ENCODE data around the gene CDK7. TPM values are rescaled to one million over a fixed set of nuclear protein-coding genes. Genes with fewer than 3 reads are reported as not detected.
A peak's percentile ranks its signal among the peaks of the same experiment; 100 is the strongest.

The CDK7 gene
- total and polyA plus RNA-seq, 12 donors: 10.5 to 17.9 (median 13.7) TPM

DNA sequence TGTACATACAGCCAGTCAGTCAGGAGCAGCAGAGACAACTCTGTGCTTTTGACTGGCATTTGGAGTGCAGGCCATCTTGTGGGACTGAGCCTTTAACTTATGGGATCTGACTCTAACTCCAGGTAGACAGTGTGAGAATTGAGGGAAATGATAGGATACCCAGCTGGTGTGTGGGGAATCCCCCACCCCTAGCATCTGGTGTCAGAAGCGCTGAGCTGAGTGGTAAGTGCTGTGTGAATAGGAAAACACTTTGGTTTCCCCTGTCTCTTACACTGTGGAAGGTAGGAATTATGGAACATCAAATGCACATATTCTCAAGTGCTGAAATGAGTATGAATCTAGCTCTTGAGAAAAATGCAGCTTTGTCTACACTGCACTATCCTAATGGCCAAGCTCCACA lies 54.0 kb downstream of the CDK7 start:
- no peak for DNase-seq
- no peaks in the 10 kb centered on the region for H3K9me3 ChIP-seq
- H3K4me1 ChIP-seq: no peaks in the 10 kb centered on the region
- H3K27ac ChIP-seq: no peak overlapping the region
- intact Hi-C loops (cut with DNase I): no loop called here
- WGBS, 2 donors: 63 to 80% methylated on average over 1 of the region's 1 CpG
- TF ChIP-seq, protein P1, sequence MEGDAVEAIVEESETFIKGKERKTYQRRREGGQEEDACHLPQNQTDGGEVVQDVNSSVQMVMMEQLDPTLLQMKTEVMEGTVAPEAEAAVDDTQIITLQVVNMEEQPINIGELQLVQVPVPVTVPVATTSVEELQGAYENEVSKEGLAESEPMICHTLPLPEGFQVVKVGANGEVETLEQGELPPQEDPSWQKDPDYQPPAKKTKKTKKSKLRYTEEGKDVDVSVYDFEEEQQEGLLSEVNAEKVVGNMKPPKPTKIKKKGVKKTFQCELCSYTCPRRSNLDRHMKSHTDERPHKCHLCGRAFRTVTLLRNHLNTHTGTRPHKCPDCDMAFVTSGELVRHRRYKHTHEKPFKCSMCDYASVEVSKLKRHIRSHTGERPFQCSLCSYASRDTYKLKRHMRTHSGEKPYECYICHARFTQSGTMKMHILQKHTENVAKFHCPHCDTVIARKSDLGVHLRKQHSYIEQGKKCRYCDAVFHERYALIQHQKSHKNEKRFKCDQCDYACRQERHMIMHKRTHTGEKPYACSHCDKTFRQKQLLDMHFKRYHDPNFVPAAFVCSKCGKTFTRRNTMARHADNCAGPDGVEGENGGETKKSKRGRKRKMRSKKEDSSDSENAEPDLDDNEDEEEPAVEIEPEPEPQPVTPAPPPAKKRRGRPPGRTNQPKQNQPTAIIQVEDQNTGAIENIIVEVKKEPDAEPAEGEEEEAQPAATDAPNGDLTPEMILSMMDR (IDR thresholded peaks at IDR 0.05): no peak
- no peak overlapping the region for H3K4me3 ChIP-seq
- no peak for ATAC-seq
- peaks cover 0 to 48% (median 5%) of the 10 kb centered on the region in 9 donors for H3K36me3 ChIP-seq
- no peaks in the 10 kb centered on the region for H3K27me3 ChIP-seq

DNA sequence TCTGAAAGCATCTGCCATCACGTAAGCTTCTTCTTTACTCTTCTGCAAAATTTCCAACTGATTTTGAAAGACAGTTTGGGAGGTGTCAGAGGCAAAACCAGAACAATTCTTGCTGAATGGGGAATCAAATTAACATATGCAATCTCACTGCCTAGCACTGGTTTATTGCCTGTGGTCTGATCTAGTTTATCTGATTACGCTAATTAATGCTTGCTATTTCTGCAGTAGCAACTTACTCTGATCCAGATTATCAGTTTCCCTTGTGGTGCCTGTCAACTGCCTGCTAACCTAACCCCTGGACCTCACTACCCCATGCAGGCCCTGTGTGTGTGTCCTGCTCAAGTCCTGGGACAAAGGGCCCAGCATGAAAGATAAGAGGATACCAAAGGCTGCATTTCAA lies 57.6 kb downstream of the CDK7 start:
- WGBS, 2 donors: 95 to 96% methylated on average over 2 of the region's 2 CpGs
- TF ChIP-seq, protein P1 (IDR thresholded peaks at IDR 0.05): no peak

DNA sequence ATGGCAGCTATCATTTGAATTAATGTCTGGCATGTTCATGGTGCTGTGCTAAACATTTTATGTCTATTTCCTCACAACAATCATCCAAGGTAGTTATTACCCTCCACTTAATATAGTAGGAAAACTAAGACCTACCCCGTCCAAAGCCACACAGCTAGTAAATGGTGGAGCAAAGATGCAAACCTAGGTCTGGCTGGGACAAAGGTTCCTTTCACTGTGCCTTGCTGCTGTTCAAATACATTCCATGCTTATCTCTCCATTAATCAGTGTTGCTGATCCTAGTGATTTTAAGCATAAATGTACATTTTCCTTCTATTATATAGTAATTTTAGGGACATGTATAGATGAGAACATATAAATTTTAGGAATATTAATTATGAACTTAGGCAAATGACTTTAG lies 59.2 kb downstream of the CDK7 start:
- TF ChIP-seq, protein P1 (IDR thresholded peaks at IDR 0.05): no peak
- H3K4me3 ChIP-seq: no peak overlapping the region
- WGBS, 2 donors: 37 to 97% methylated on average over 1 of the region's 1 CpG
- no peak for DNase-seq
- H3K27me3 ChIP-seq: no peaks in the 10 kb centered on the region
- ATAC-seq: no peak
- peaks cover 0 to 38% (median 4%) of the 10 kb centered on the region in 9 donors for H3K36me3 ChIP-seq
- intact Hi-C loops (cut with DNase I): no loop called here
- H3K27ac ChIP-seq: no peak overlapping the region
- H3K9me3 ChIP-seq: no peaks in the 10 kb centered on the region
- H3K4me1 ChIP-seq: peaks cover 0 to 9% (median 0%) of the 10 kb centered on the region in 9 donors

More for the DNA sequence above, 57.6 kb downstream of the CDK7 start:
- Histone ChIP-seq H3K27ac (no peak overlapping the region), H3K27me3 (no peaks in the 10 kb centered on the region), H3K4me3 (no peak overlapping the region), H3K9me3 (no peaks in the 10 kb centered on the region), H3K36me3 (peaks cover 0 to 36% (median 4%) of the 10 kb centered on the region in 9 donors), H3K4me1 (peaks cover 0 to 9% (median 0%) of the 10 kb centered on the region in 9 donors)
- intact Hi-C loops (cut with DNase I): no loop called here
- no peak for ATAC-seq
- no peak for DNase-seq

DNA sequence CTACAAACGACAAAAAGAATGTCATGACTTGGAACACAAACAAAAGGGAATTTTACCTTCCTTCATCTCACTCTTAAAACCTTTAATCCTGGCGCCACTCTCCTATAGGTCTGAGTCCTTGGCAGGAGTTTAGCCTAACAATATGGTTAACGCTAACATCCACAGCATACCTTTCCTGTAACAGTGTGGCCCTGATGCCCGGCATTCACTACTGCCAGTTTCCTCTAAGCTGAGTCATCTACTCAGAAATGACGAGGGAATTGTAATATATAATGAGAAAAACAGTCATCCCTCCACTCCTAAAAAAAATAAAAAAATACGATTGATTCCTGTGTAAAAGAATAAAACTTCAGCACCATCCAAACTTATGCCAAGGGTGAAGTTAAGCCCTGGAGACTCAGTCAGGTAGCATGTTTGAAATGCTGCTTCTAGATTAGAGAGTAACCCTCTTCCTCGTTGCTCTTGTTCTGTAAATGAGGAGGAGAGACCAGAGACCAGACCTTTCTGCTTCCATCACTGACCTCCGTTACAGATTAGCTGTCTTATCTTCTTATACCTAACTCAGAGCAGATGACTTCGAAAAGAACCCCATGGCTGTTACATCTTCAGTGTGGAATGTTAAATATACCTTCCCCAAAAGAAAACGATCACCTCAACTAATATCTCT lies 60.5 kb downstream of the CDK7 start:
- Histone ChIP-seq H3K4me3 (no peak overlapping the region), H3K27me3 (no peaks in the 10 kb centered on the region), H3K27ac (peak overlapping the region in 1 of 10 donors; percentile 33), H3K4me1 (peaks cover 0 to 9% (median 0%) of the 10 kb centered on the region in 9 donors), H3K9me3 (no peaks in the 10 kb centered on the region), H3K36me3 (peaks cover 0 to 42% (median 4%) of the 10 kb centered on the region in 9 donors)
- DNase-seq (no peak), ATAC-seq (no peak)
- TF ChIP-seq, protein P1 (IDR thresholded peaks at IDR 0.05): no peak
- 52 to 63% methylated on average over 10 of the region's 10 CpGs for WGBS, 2 donors
- intact Hi-C loops (cut with DNase I): no loop called here

Data from heart right ventricle (tissue), 16 donors.